Fibroblast of skin of scalp (primary cell): ENCODE results near the gene RPGR.

ENCODE experiments used
- DNase-seq: peaks from one replicate; pipeline ENCODE4 v3.0.0-alpha.2; 2013

Gene RPGR

DNA sequence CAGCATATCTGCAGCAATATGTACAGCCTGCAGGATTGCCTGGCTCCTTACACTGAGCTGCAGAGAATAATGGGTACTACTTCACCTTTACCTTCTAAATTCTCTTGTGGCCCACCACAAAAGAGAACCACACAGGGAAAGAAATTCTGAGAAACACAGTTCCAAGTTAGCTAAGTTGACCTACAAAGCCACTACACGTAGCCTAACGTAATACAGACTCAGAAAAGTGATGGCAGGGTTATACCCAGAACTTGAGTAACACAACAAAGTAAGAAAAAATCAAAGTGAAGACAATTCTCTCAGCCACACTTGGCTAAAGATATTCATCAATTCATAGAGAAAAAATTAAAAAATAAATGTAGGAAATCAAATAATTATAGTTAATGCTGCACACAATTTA lies 80.3 kb downstream of the RPGR start:
- DNase-seq, result no peak

DNA sequence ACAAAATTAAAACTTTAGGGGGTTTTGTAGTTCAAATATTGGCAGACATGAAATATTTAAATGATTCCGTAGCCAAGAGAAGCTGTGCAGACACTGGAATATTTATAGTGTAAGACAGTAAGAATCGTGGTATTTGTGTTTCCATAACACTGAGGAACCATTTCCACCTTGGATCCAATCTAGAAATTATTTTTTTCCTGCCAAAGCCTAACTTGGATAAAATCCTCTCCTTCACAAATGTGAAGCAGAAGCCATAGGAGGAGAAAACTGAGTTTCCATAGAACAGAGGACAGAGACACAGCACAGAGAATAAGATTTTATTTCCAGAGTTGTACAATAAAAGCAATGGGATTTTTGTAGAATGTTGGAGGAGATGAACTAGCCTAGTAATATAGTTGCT lies 86.8 kb downstream of the RPGR start:
- DNase-seq, result no peak

DNA sequence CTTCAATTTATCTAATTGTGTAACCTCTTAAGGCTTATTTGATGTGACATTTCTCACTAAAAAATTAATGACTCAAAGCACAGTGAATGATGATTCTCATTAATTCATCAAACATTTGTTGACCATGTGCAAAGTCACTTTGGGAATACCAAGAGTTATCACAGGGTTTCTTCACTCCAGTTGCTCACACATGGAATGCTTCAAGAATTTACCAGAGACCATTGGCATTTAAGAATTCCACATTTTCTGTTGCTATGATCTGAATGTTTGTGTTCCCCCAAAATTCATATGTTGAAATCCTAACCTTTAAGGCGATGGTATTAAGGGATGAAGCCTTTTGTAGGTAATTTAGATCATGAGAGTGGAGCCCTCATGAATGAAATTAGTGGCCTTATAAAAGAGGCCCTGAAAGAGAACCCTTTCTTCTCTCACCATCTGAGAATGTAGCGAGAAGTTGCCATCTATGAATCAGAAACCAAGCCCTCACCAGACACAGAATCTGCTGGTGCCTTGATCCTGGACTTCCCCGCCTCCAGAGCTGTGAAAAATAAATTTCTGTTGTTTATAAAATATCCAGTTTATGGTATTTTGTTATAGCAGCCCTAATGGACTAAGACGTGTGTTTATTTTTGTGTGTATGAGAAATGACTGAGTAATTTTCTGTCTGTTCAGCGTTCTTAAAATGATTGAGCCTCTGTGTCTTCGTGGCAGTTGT lies 90.3 kb downstream of the RPGR start:
- DNase-seq, result peak; percentile 65

DNA sequence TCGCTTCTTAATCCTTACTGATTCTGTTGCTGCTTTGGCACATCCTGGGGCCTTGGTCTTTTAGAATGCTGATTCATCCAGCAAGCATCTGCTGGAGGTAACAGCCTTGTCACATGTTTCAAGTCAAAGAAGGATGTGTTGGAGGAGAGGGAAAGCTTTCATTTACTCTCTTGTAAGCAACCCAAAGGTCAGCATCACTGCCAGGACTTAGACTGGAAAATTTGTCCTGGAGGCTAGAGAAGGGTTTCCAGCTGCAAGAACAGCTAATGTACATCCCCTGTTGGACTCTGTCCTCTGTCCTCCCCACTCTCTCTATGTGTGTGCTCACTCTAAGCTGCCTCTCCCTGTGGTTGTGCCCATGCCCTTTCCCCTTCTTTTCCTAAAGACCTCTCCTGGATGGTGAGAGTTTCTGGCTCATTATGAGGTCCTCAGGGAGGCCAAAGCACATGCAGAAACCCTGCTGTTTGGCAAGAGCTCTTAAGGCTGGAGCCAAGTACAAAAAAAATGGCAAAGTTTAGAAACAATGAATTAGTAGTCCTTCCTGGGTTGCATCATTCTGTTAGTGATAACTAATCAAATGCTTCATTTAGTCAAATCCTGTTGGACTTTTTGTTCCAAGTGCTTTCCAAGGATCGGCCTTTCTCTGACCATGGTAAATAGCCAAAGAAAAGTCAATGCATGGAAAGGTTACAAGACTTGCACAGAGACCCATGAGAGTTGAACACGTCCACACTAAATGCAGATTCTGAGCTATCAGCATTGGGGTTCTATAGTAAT lies 93.2 kb downstream of the RPGR start:
- DNase-seq, result peak; percentile 75

DNA sequence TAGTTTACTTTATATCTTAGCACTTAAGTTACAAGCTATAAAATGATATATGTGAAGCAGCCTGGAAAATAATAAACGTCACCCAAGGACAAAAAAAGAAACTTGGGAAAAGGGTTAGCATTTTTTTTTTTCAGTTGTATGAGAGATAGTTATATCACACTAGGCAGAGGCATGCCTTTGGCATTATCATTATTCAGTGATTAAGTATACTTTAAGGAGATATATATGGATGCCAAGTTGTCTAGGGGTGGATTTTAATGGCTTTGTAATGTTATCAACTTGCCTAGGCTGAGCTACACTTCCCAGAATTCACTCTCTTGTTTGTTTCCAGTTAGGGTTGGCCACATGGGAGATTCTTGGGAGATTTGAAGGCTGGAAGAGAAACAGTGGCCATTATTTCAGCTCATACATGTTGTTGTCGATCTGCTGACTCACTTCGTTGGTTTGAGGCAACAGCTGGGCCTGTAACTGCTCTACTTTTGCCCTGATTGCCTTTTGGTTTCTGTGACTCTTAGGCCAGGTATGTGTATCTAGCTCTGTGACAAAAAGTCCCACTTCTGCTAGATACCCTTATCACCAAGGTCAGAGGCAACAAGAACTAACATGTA lies 95.1 kb downstream of the RPGR start:
- DNase-seq, result peak; percentile 48

DNA sequence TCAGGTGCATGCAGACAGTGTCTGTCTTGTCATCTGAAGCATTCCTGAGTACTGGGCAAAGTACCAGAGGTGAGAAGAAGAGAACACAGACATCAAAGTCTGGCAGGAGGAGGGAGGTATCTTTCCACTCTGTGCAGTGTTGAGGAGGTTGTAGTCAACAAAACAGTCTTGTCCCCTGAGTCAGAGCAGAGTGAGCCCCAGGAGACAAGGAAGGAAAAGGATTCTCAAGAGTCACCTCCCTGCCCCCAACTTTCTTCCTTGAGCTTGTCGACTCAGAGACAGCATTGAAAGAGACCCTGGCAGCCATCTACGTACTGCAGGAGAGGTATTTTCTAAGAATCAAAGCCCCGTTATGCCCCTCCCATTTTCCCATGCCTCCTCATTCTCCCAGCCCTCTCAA lies 102.2 kb downstream of the RPGR start:
- peak; percentile 64 for DNase-seq

DNA sequence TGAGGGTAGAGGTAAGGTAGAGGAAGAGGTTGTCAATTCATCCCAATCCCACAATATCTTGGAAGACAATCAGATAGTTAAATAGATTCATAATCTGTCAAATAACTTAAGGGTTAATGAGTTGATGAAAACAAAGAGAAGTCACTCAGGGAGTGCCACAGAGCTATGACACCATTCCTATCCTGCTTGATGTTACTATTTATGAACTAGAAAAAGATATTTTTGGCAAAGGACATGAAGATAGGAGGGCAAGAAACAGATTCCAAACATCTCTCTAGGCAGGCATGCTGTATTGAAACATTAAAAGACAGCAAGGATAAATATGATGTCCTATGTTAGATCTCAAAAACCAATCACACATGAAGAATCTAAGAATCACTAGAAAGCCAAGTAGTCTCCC lies 103.1 kb downstream of the RPGR start:
- no peak for DNase-seq

DNA sequence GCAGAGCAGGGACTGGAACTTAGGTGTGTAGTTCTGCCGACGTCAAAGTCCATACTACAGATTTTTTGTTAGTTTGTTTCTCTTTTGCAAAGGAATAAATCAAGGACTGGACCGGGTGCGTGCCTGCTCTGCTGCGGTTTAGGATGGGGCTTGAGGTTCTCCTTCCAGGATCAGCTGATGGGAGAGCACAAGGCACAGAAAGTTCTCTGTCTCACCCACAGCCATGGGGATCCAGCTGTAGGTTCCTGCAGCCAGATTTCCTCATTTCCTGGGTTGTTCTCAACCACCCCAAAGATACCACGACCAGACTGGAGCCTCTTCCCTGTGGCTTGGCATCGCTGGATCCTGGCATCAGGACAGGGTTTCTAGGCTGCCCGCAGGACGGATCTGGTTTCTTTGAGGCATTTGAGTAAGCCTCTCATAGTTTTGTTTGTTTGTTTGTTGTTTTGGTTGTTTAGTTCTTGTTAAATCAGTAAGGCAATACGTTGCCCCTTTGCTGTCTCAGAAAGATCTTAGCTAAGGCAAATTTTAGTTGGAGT lies 105.8 kb downstream of the RPGR start:
- DNase-seq, result no peak

DNA sequence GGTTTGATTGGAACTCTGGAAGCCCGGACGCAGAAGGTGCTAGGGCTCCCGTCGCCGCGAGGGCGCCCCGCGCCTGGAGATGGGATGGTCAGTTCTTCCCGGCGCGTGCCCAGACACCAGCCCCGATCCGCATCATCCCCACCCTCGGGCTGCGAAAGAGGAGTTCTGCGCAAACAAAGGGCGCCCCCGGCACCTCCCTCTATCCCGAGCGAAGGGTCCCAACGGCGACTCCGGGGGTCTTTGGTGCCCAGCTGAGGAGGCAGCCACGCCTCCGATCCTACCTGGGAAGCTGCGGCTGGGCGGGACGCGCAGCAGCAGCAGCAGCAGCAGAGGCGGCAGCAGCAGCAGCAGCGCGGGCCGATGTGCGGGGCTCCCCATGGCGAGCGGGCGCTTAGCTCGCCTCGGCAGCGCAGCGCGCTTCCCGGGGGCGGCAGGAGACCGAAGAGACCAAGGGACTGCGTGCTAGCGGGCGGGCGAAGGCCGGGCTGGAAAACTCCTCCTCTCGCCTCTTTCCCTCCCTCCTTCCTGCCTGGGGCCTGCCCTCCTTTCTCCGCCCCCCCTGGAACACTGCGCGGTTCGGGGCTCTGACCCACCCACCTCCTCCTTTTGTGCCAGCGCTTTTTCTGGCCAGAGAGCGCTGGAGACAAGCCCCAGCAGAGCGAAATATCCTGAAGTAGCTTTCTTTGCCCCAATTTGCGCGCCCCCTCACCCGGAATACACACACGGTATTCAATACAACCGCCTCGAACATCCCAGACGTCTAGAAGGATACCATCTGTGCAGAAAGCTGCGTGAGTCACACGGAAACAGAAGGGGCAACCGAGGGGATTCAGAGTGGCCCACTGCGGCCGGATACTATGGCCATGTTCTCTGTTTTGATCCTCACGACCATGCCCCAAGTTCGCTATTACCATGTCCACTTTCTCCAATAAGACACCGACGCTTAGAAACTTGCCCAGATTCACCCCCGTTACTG lies 106.6 kb downstream of the RPGR start, which contains the start of gene SRPX:
TSS of gene SRPX (minus strand) at position 457 of the 976 bp plus-strand sequence. CDS start at position 378, 79 bp downstream.
- DNase-seq, result no peak

DNA sequence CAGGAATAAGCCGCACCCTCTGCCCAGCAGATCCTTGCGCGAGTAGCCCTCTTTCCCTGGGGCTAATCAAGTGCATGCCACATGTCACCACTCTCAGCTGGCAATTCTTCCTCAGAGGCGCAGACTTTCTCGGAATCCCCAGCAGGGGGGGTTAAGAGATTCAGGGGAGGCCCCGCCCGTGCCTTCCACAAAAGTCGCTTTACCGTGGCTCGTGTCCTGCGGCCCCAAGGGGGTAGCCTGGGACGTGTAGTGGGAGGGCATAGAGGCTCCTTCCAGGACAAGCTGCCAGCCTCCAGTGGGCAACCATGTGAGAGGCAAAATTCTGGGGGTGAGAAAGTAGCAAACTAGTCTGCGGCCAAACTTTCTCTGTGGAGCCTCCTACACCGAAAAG lies 107.3 kb downstream of the RPGR start:
- DNase-seq, result peak; percentile 74
